Chondrocyte (in vitro differentiated cells): ENCODE measurements around the gene ABCD4. TPM values are rescaled to one million over a fixed set of nuclear protein-coding genes. Genes with fewer than 3 reads are reported as not detected.

ENCODE experiments used
- DNase-seq: peaks from one replicate; pipeline ENCODE4 v3.0.0; 2021; ENCODE audit warnings: mixed read lengths, low spot score
- H3K27ac Mint-ChIP-seq: one replicate; pipeline ENCODE4 v1.8.0; 2021; ENCODE audit warnings: mild to moderate bottlenecking, moderate library complexity, mixed read lengths; ENCODE audit not compliant: unreplicated experiment
- H3K27me3 Mint-ChIP-seq: 2 replicates; pipeline ENCODE4 v1.8.0; 2021; ENCODE audit warnings: low read depth, mixed read lengths
- H3K36me3 Mint-ChIP-seq: 2 replicates; pipeline ENCODE4 v1.8.0; 2021; ENCODE audit warnings: low read depth, mixed read lengths
- H3K4me1 Mint-ChIP-seq: 2 replicates; pipeline ENCODE4 v1.8.0; 2021; ENCODE audit warnings: low read depth, mild to moderate bottlenecking, mixed read lengths
- H3K4me3 Mint-ChIP-seq: one replicate; pipeline ENCODE4 v1.8.0; 2021; ENCODE audit warnings: mild to moderate bottlenecking, moderate library complexity, mixed read lengths; ENCODE audit not compliant: unreplicated experiment
- H3K9me3 Mint-ChIP-seq: 2 replicates; pipeline ENCODE4 v1.8.0; 2021; ENCODE audit warnings: low read depth, mixed read lengths
- CTCF ChIP-seq: fragments of 200-600 bp; sonication (generic); IDR thresholded peaks from 2 replicates; pipeline ENCODE4 v1.5.0; 2021; ENCODE audit warnings: antibody characterized with exemption, mild to moderate bottlenecking, moderate library complexity
- total RNA-seq: library from RNA; stranded (reverse); gene quantifications from 3 replicates; pipeline ENCODE4 v1.2.1, GENCODE V29; 2021

ABCD4 gene
- total RNA-seq, 1 donor from 2014 or later: 34.7 TPM

GRCh38 chr14:74241652-74242017 is 61.1 kb downstream of the ABCD4 start:
- Mint-ChIP-seq H3K27ac (no peak overlapping the region), H3K36me3 (no peaks in the 10 kb centered on the region), H3K9me3 (no peaks in the 10 kb centered on the region), H3K4me3 (no peak overlapping the region), H3K4me1 (peaks cover 11% of the 10 kb centered on the region), H3K27me3 (peaks cover 75% of the 10 kb centered on the region)
- TF ChIP-seq CTCF: no peak
- no peak for DNase-seq

- Mint-ChIP-seq H3K4me3 (peak overlapping the region; percentile 28), H3K9me3 (no peaks in the 10 kb centered on the region), H3K27me3 (peaks cover 69% of the 10 kb centered on the region), H3K4me1 (peaks cover 11% of the 10 kb centered on the region), H3K36me3 (no peaks in the 10 kb centered on the region), H3K27ac (no peak overlapping the region)
- TF ChIP-seq CTCF: no peak
- peak; percentile 91 for DNase-seq
Observed at GRCh38 chr14:74240794-74241651, 61.7 kb downstream of the ABCD4 start.

- TF ChIP-seq CTCF: no peak
- Mint-ChIP-seq H3K27ac (no peak overlapping the region), H3K9me3 (no peaks in the 10 kb centered on the region), H3K4me1 (peaks cover 11% of the 10 kb centered on the region), H3K27me3 (peaks cover 64% of the 10 kb centered on the region), H3K36me3 (no peaks in the 10 kb centered on the region), H3K4me3 (peak overlapping the region; percentile 28)
- peak; percentile 84 for DNase-seq
Observed at GRCh38 chr14:74239848-74240793, 62.6 kb downstream of the ABCD4 start.

- Mint-ChIP-seq H3K36me3 (no peaks in the 10 kb centered on the region), H3K9me3 (no peaks in the 10 kb centered on the region), H3K27me3 (peaks cover 63% of the 10 kb centered on the region), H3K27ac (no peak within 1 kb of the TSS), H3K4me3 (no peak within 1 kb of the TSS), H3K4me1 (peaks cover 11% of the 10 kb centered on the region)
- no peak for TF ChIP-seq CTCF
- peak; percentile 69 for DNase-seq
Observed at GRCh38 chr14:74238974-74239847, 63.5 kb downstream of the ABCD4 start, which contains the start of gene VSX2. TSS of gene VSX2 (plus strand) at chr14:74239449. CDS start at chr14:74239562, 113 bp downstream.
